HepG2 (cell line): Measurements from ENCODE around the gene RPS25. TPM values are rescaled to one million over a fixed set of nuclear protein-coding genes. Genes with fewer than 3 reads are reported as not detected.
A peak's percentile ranks its signal among the peaks of the same experiment; 100 is the strongest.

Source experiments
- AKAP8 ChIP-seq: sonication (generic); formaldehyde crosslinking; IDR thresholded peaks from 2 replicates; pipeline ENCODE4 v1.5.1; 2020; ENCODE audit warnings: mild to moderate bottlenecking, missing genetic modification reagents
- CHD2 ChIP-seq: IDR thresholded peaks from 2 replicates; pipeline ENCODE4 v1.6.1; 2011; ENCODE audit warnings: low read depth, low read length, improper control_type of control experiment
- FOXC1 ChIP-seq: sonication (generic); formaldehyde crosslinking; IDR thresholded peaks from 2 replicates; pipeline ENCODE4 v1.8.0; 2022; ENCODE audit warnings: mild to moderate bottlenecking, missing genetic modification reagents, borderline replicate concordance
- FOXP1 ChIP-seq, 2 experiments: fragments of 450-650 bp in 1 of 2; IDR thresholded peaks; 2 replicates each; pipeline ENCODE4 v1.6.1; 2017 to 2018; ENCODE audit warnings: antibody characterized with exemption in 1 of 2
- HOXD1 ChIP-seq: sonication (generic); formaldehyde crosslinking; IDR thresholded peaks from 2 replicates; pipeline ENCODE4 v1.5.0; 2020; ENCODE audit warnings: missing genetic modification reagents
- IKZF1 ChIP-seq: fragments of 450-650 bp; IDR thresholded peaks from 2 replicates; pipeline ENCODE4 v1.7.1; 2016
- MIXL1 ChIP-seq: IDR thresholded peaks from 2 replicates; pipeline ENCODE4 v1.6.1; 2016
- NFATC3 ChIP-seq: sonication (generic); formaldehyde crosslinking; IDR thresholded peaks from 2 replicates; pipeline ENCODE4 v1.5.1; 2020; ENCODE audit warnings: mild to moderate bottlenecking, missing genetic modification reagents
- NR2F6 ChIP-seq, 2 experiments: IDR thresholded peaks; 2 replicates each; pipeline ENCODE4 v1.6.1; 2016; ENCODE audit warnings: antibody characterized with exemption in 1 of 2, mild to moderate bottlenecking in 1 of 2
- PHF21A ChIP-seq: sonication (generic); formaldehyde crosslinking; IDR thresholded peaks from 2 replicates; pipeline ENCODE4 v1.5.0; 2020; ENCODE audit warnings: mild to moderate bottlenecking, missing genetic modification reagents
- POLR2A ChIP-seq, 2 experiments: IDR thresholded peaks; 2 replicates each; pipeline ENCODE4 v1.6.1; 2011; ENCODE audit warnings: low read depth in 2 of 2, low read length in 2 of 2, mild to moderate bottlenecking in 1 of 2, moderate library complexity in 1 of 2; ENCODE audit not compliant: insufficient read depth in 1 of 2
- POLR2AphosphoS2 ChIP-seq: IDR thresholded peaks from 2 replicates; pipeline ENCODE4 v1.6.1; 2011; ENCODE audit warnings: low read depth, low read length, improper control_type of control experiment
- SIN3A ChIP-seq: IDR thresholded peaks from 2 replicates; pipeline ENCODE4 v1.6.1; 2011; ENCODE audit warnings: low read depth, mild to moderate bottlenecking, control low read depth, low read length, borderline replicate concordance
- TBL1XR1 ChIP-seq: fragments of 150-350 bp; IDR thresholded peaks from 2 replicates; pipeline ENCODE4 v1.6.1; 2014; ENCODE audit warnings: borderline replicate concordance, low read length; ENCODE audit not compliant: partially characterized antibody
- U2AF1 ChIP-seq: fragments of 200-400 bp; formaldehyde crosslinking; optimal IDR thresholded peaks from 2 replicates; pipeline ENCODE3; 2017; ENCODE audit warnings: mild to moderate bottlenecking, low read depth, low read length
- ZFP37 ChIP-seq: sonication (generic); formaldehyde crosslinking; IDR thresholded peaks from 2 replicates; pipeline ENCODE4 v1.4.0; 2020; ENCODE audit warnings: missing genetic modification reagents, borderline replicate concordance
- ZNF343 ChIP-seq: sonication (generic); formaldehyde crosslinking; IDR thresholded peaks from 2 replicates; pipeline ENCODE4 v1.4.0; 2020; ENCODE audit warnings: mild to moderate bottlenecking, missing genetic modification reagents
- ZNF562 ChIP-seq: sonication (generic); formaldehyde crosslinking; IDR thresholded peaks from 2 replicates; pipeline ENCODE4 v1.8.0; 2022; ENCODE audit warnings: missing genetic modification reagents, borderline replicate concordance
- ZNF775 ChIP-seq: sonication (generic); formaldehyde crosslinking; IDR thresholded peaks from 2 replicates; pipeline ENCODE4 v1.4.0; 2020; ENCODE audit warnings: missing genetic modification reagents, mild to moderate bottlenecking, moderate library complexity, borderline replicate concordance
- ZNF878 ChIP-seq: sonication (generic); formaldehyde crosslinking; IDR thresholded peaks from 2 replicates; pipeline ENCODE4 v1.8.1; 2023; ENCODE audit warnings: mild to moderate bottlenecking, missing genetic modification reagents, moderate library complexity
- polyA plus RNA-seq, 8 experiments: library from polyadenylated mRNA; depleted of rRNA in 3 of 8; stranded (reverse) in 7 of 8; unstranded in 1 of 8; fragments of >200 nt; fragmentation: Illumina TruSeq in 4 of 8; extraction: Trizol in 4 of 8; gene quantifications; 2 replicates each; pipeline versions ENCODE4 v1.2.1 to v1.2.3, GENCODE V29; 2011 to 2016; ENCODE audit warnings: low read depth in 4 of 8, missing spikeins in 1 of 8, mixed read lengths in 1 of 8; ENCODE audit not compliant: insufficient read depth in 1 of 8
- total RNA-seq, 5 experiments: library from RNA; depleted of rRNA; stranded (reverse); fragments of >200 nt; fragmentation: Illumina TruSeq; extraction: Trizol; gene quantifications; 2 replicates each; pipeline ENCODE4 v1.2.3, GENCODE V29; 2016; ENCODE audit warnings: low read depth in 1 of 5
- TF ChIP-seq, protein P1 (sequence below): sonication (generic); formaldehyde crosslinking; IDR thresholded peaks from 2 replicates; pipeline ENCODE4 v1.4.0; 2020; ENCODE audit warnings: missing genetic modification reagents
- TF ChIP-seq, protein P2 (sequence below): fragments of 450-650 bp; IDR thresholded peaks from 2 replicates; pipeline ENCODE4 v1.6.1; 2017; ENCODE audit warnings: mild to moderate bottlenecking
- TF ChIP-seq, protein P3 (sequence below): IDR thresholded peaks from 2 replicates; pipeline ENCODE4 v1.6.1; 2016; ENCODE audit warnings: mild to moderate bottlenecking
- TF ChIP-seq, protein P4 (sequence below): IDR thresholded peaks from 2 replicates; pipeline ENCODE4 v1.6.1; 2016; ENCODE audit warnings: missing genetic modification reagents, missing compliant biosample characterization
- TF ChIP-seq, protein P5 (sequence below): sonication (generic); formaldehyde crosslinking; IDR thresholded peaks from 2 replicates; pipeline ENCODE4 v1.4.0; 2020; ENCODE audit warnings: mild to moderate bottlenecking, missing genetic modification reagents

The RPS25 gene
- total and polyA plus RNA-seq, 2 of the 13 experiments (the other 11 are each of a cell fraction or from before 2014, with no cell fraction given), result 839 to 1,415 TPM

DNA sequence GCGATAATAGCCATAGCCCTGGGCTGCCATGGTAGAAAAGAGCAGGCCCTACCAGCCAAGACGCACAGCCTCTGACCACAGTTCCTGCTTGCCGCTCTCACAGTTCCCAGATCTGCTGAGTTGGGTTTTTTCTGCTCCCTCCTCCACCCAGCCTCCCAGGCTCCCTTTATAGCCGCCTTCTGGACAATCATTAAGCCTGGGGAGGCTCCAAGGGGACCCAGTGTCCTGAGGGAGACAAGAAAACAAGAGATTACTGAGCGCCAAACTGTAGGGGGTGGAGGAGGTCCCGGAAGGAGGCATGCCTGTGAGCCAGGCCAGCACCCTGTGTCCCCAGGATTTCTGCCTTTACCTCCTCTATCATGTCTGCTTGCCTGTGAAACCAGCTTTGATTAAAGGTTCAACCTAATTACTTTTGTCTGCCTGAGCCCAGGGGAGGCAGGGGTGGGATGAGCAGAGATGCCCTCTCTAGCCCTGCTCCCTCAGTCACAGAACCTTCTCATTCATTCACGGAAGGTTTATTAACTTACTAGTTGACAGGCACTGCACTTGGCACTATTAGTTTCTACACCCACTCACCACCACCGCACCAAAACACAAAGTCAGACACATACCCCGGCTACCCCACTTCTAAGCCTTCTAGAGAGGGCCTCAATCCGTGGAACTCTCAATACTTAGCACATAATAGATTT, 11.3 kb upstream of the RPS25 start (continued):
- TF ChIP-seq POLR2A (IDR thresholded peaks at IDR 0.05; ENCODE audit: insufficient read depth in 1 of 2, low read depth in 2 of 2, low read length in 2 of 2) (peak; percentile 77 to 94), PHF21A (CRISPR knock-in tag) (peak; percentile 66), AKAP8 (CRISPR knock-in tag) (no peak), IKZF1 (no peak), MIXL1 (CRISPR knock-in tag) (no peak), ZFP37 (no peak), U2AF1 (no peak), NFATC3 (CRISPR knock-in tag) (no peak), FOXP1 (IDR thresholded peaks at IDR 0.05) (no peak), FOXP1 (CRISPR knock-in tag; IDR thresholded peaks at IDR 0.05) (peak; percentile 44; the same call in 1 of the 2 replicates), TBL1XR1 (no peak), SIN3A (peak; percentile 81), NR2F6 (IDR thresholded peaks at IDR 0.05) (peak; percentile 54), NR2F6 (CRISPR knock-in tag; IDR thresholded peaks at IDR 0.05) (no peak; the same call in 1 of the 2 replicates), HOXD1 (CRISPR knock-in tag) (no peak), ZNF562 (CRISPR knock-in tag) (no peak), ZNF775 (CRISPR knock-in tag) (no peak), POLR2AphosphoS2 (no peak), ZNF343 (CRISPR knock-in tag) (no peak), CHD2 (no peak), FOXC1 (CRISPR knock-in tag) (no peak; the same call in 1 of the 2 replicates), ZNF878 (CRISPR knock-in tag) (no peak)
- TF ChIP-seq, protein P1, sequence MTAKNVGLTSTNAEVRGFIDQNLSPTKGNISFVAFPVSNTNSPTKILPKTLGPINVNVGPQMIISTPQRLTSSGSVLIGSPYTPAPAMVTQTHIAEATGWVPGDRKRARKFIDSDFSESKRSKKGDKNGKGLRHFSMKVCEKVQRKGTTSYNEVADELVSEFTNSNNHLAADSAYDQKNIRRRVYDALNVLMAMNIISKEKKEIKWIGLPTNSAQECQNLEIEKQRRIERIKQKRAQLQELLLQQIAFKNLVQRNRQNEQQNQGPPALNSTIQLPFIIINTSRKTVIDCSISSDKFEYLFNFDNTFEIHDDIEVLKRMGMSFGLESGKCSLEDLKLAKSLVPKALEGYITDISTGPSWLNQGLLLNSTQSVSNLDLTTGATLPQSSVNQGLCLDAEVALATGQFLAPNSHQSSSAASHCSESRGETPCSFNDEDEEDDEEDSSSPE, result peak; percentile 82
- TF ChIP-seq, protein P2, sequence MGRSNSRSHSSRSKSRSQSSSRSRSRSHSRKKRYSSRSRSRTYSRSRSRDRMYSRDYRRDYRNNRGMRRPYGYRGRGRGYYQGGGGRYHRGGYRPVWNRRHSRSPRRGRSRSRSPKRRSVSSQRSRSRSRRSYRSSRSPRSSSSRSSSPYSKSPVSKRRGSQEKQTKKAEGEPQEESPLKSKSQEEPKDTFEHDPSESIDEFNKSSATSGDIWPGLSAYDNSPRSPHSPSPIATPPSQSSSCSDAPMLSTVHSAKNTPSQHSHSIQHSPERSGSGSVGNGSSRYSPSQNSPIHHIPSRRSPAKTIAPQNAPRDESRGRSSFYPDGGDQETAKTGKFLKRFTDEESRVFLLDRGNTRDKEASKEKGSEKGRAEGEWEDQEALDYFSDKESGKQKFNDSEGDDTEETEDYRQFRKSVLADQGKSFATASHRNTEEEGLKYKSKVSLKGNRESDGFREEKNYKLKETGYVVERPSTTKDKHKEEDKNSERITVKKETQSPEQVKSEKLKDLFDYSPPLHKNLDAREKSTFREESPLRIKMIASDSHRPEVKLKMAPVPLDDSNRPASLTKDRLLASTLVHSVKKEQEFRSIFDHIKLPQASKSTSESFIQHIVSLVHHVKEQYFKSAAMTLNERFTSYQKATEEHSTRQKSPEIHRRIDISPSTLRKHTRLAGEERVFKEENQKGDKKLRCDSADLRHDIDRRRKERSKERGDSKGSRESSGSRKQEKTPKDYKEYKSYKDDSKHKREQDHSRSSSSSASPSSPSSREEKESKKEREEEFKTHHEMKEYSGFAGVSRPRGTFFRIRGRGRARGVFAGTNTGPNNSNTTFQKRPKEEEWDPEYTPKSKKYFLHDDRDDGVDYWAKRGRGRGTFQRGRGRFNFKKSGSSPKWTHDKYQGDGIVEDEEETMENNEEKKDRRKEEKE, result no peak
- TF ChIP-seq, protein P3, sequence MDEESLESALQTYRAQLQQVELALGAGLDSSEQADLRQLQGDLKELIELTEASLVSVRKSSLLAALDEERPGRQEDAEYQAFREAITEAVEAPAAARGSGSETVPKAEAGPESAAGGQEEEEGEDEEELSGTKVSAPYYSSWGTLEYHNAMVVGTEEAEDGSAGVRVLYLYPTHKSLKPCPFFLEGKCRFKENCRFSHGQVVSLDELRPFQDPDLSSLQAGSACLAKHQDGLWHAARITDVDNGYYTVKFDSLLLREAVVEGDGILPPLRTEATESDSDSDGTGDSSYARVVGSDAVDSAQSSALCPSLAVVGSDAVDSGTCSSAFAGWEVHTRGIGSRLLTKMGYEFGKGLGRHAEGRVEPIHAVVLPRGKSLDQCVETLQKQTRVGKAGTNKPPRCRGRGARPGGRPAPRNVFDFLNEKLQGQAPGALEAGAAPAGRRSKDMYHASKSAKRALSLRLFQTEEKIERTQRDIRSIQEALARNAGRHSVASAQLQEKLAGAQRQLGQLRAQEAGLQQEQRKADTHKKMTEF (CRISPR knock-in tag), result peak; percentile 70
- TF ChIP-seq, protein P4, sequence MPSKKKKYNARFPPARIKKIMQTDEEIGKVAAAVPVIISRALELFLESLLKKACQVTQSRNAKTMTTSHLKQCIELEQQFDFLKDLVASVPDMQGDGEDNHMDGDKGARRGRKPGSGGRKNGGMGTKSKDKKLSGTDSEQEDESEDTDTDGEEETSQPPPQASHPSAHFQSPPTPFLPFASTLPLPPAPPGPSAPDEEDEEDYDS (CRISPR knock-in tag), result peak; percentile 99
- TF ChIP-seq, protein P5, sequence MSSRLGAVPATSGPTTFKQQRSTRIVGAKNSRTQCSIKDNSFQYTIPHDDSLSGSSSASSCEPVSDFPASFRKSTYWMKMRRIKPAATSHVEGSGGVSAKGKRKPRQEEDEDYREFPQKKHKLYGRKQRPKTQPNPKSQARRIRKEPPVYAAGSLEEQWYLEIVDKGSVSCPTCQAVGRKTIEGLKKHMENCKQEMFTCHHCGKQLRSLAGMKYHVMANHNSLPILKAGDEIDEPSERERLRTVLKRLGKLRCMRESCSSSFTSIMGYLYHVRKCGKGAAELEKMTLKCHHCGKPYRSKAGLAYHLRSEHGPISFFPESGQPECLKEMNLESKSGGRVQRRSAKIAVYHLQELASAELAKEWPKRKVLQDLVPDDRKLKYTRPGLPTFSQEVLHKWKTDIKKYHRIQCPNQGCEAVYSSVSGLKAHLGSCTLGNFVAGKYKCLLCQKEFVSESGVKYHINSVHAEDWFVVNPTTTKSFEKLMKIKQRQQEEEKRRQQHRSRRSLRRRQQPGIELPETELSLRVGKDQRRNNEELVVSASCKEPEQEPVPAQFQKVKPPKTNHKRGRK (CRISPR knock-in tag), result no peak
